Retina (tissue), 1 donor: ENCODE measurements around the gene PCDHB1.
"Not testable (repeated sequence)": the region's sequence is repeated elsewhere in the genome, so short reads cannot be mapped to it uniquely, and the experiment has no call there.

Experiments used
- DNase-seq: peaks from one replicate; pipeline ENCODE4 v3.0.0-alpha.2; 2016

The PCDHB1 gene

DNA sequence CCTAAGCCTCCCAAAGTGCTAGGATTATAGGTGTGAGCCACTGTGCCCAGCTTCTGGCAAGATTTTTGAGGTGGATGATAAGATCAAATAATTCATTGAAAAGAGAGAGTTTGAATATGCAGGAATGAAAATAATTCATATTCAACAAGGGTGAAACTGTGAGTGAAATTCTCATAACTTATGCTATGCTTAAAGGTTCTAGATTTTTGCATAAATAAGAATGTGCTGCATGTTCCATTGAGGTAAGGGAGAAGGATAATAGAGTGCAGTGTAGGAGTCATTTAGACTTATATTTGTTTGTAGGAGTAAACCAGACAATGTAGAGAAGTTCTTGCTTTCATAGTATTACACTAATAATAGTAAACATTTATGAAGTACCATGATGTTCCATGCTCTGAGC, 31.1 kb downstream of the PCDHB1 start:
- DNase-seq, result no peak

- DNase-seq, result peak; percentile 21
Observed at GRCh38 chr5:141084487-141084989, 33.4 kb downstream of the PCDHB1 start.

DNA sequence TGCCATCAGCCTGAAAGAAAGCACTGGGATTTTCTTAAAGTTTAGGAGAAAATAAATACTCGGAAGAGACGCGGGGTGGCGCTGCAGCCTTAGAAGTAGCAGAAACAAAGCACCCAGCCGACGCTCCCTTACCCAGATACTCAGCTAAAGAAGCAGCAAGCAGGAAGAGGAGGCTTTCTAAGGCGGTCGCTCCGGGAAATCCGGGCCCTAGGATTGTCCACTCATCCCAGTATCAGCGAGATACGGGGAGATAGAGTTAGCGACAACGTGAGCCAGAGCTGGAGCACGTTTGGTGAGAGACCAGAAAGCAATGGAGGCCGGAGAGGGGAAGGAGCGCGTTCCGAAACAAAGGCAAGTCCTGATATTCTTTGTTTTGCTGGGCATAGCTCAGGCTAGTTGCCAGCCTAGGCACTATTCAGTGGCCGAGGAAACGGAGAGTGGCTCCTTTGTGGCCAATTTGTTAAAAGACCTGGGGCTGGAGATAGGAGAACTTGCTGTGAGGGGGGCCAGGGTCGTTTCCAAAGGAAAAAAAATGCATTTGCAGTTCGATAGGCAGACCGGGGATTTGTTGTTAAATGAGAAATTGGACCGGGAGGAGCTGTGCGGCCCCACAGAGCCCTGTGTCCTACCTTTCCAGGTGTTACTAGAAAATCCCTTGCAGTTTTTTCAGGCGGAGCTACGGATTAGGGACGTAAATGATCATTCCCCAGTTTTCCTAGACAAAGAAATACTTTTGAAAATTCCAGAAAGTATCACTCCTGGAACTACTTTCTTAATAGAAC, 43.5 kb downstream of the PCDHB1 start, which contains the start of gene PCDHB2:
TSS of gene PCDHB2 (plus strand) at position 135 of the 782 bp plus-strand sequence. CDS start at position 311, 176 bp downstream.
- peak; percentile 49 for DNase-seq

DNA sequence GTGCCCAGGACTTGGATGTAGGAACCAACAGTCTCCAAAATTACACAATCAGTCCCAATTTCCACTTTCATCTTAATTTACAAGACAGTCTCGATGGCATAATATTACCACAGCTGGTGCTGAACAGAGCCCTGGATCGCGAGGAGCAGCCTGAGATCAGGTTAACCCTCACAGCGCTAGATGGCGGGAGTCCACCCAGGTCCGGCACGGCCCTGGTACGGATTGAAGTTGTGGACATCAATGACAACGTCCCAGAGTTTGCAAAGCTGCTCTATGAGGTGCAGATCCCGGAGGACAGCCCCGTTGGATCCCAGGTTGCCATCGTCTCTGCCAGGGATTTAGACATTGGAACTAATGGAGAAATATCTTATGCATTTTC, 44.1 kb downstream of the PCDHB1 start:
- DNase-seq, result no peak

- DNase-seq, result not testable (repeated sequence)
Observed at GRCh38 chr5:141096181-141096580, 45.0 kb downstream of the PCDHB1 start.

GRCh38 chr5:141096586-141096985, 45.4 kb downstream of the PCDHB1 start:
- not testable (repeated sequence) for DNase-seq

DNA sequence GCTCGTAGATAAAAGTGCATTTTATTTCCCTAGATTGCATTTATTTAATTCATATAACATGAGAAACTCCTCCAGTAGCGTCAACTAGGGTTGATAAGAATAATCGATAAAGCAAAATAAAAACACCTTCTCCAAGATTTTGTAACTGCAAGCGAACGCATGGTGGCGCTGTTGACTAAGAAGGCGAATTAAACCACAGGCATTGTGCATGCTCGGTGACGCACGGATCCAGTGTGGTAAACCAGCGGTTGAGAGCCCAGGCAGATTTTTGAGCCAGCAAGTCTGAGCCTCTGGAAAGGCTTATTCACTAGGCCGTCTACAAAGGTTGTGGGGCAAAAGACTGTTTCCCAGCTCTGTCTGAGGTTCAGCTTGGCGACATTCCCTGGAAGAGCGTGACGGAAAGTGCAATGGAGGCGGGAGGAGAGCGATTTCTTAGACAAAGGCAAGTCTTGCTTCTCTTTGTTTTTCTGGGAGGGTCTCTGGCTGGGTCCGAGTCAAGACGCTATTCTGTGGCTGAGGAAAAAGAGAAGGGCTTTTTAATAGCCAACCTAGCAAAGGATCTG, 49.1 kb downstream of the PCDHB1 start, which contains the start of gene PCDHB3:
TSS of gene PCDHB3 (plus strand) at position 231 of the 563 bp plus-strand sequence. CDS start at position 408, 177 bp downstream.
- peak; percentile 17 for DNase-seq

DNA sequence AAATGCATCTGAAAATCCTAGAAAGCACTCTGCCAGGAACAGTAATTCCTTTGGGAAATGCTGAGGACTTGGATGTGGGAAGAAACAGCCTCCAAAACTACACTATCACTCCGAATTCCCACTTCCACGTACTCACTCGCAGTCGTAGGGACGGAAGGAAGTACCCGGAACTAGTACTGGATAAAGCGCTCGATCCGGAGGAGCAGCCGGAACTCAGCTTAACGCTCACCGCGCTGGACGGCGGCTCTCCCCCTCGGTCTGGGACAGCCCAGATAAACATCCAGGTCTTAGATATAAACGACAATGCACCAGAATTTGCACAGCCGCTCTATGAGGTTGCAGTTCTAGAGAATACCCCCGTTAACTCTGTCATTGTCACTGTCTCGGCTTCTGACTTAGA, 49.9 kb downstream of the PCDHB1 start:
- DNase-seq, result no peak

DNA sequence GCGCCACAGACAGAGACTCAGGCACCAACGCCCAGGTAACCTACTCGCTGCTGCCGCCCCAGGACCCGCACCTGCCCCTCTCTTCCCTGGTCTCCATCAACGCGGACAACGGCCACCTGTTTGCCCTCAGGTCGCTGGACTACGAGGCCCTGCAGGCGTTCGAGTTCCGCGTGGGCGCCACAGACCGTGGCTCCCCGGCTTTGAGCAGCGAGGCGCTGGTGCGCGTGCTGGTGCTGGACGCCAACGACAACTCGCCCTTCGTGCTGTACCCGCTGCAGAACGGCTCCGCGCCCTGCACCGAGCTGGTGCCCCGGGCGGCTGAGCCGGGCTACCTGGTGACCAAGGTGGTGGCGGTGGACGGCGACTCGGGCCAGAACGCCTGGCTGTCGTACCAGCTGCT, 50.9 kb downstream of the PCDHB1 start:
- DNase-seq, result not testable (repeated sequence)

- not testable (repeated sequence) for DNase-seq
Observed at GRCh38 chr5:141102471-141102870, 51.3 kb downstream of the PCDHB1 start.

GRCh38 chr5:141105350-141105749, 54.2 kb downstream of the PCDHB1 start:
- DNase-seq, result no peak
